Thyroid gland (tissue), 4 donors: ENCODE data around the gene SLC25A19.

Experiments
- POLR2A ChIP-seq, 2 donors: fragments of 450-650 bp; IDR thresholded peaks; one replicate each; pipeline ENCODE4 v1.6.1; 2017; ENCODE audit warnings: antibody characterized with exemption in 2 of 2, mild to moderate bottlenecking in 2 of 2, moderate library complexity in 1 of 2
- TF ChIP-seq, protein P1 (sequence below), 6 experiments: fragments of 200-600 bp in 3 of 6; fragments of 450-650 bp in 3 of 6; sonication (generic) in 3 of 6; IDR thresholded peaks; one replicate each; pipeline ENCODE4 v1.5.1; 2016 to 2019; ENCODE audit warnings: antibody characterized with exemption in 6 of 6, mild to moderate bottlenecking in 2 of 6, inconsistent platforms in 1 of 6, moderate library complexity in 1 of 6

DNA sequence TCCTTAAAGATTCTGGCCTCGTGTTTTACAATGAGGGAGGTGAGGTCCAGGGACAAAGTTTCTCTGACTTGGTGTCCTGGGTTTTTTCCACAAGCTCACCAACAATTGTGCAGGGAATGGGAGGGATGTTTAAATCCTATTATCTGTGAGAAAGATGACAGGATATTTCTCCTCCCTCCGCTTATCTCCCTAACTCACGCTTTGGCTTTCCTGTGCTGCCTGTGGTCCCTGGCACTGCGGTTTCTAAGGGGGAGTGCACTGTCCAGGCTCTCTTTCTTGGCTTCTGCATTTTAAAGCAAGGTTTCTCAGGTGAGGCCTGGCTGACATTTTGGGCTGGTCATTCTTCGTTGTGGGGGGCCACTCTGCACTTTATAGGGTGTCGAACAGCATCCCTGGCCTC is 44.2 kb downstream of the SLC25A19 start:
- TF ChIP-seq, protein P1, sequence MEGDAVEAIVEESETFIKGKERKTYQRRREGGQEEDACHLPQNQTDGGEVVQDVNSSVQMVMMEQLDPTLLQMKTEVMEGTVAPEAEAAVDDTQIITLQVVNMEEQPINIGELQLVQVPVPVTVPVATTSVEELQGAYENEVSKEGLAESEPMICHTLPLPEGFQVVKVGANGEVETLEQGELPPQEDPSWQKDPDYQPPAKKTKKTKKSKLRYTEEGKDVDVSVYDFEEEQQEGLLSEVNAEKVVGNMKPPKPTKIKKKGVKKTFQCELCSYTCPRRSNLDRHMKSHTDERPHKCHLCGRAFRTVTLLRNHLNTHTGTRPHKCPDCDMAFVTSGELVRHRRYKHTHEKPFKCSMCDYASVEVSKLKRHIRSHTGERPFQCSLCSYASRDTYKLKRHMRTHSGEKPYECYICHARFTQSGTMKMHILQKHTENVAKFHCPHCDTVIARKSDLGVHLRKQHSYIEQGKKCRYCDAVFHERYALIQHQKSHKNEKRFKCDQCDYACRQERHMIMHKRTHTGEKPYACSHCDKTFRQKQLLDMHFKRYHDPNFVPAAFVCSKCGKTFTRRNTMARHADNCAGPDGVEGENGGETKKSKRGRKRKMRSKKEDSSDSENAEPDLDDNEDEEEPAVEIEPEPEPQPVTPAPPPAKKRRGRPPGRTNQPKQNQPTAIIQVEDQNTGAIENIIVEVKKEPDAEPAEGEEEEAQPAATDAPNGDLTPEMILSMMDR (IDR thresholded peaks at IDR 0.05): no peak
- no peak for TF ChIP-seq POLR2A (IDR thresholded peaks at IDR 0.05)
